Glutamatergic neuron (in vitro differentiated cells): ENCODE measurements around the gene GRID1. TPM values are rescaled to one million over a fixed set of nuclear protein-coding genes. Genes with fewer than 3 reads are reported as not detected.
A peak's percentile ranks its signal among the peaks of the same experiment; 100 is the strongest.

ENCODE experiments used
- DNase-seq: peaks from one replicate; pipeline ENCODE4 v3.0.0; 2022
- H3K27ac Mint-ChIP-seq: one replicate; pipeline ENCODE4 v1.8.0; 2020; ENCODE audit warnings: mild to moderate bottlenecking, mixed read lengths, inconsistent platforms; ENCODE audit not compliant: unreplicated experiment
- H3K27me3 Mint-ChIP-seq: one replicate; pipeline ENCODE4 v1.8.0; 2020; ENCODE audit warnings: mild to moderate bottlenecking, moderate library complexity, mixed read lengths, inconsistent platforms; ENCODE audit not compliant: unreplicated experiment
- H3K36me3 Mint-ChIP-seq: one replicate; pipeline ENCODE4 v1.8.0; 2020; ENCODE audit warnings: mild to moderate bottlenecking, mixed read lengths, inconsistent platforms; ENCODE audit not compliant: unreplicated experiment
- H3K4me1 Mint-ChIP-seq: one replicate; pipeline ENCODE4 v1.8.0; 2020; ENCODE audit warnings: mild to moderate bottlenecking, low read depth, mixed read lengths, inconsistent platforms; ENCODE audit not compliant: unreplicated experiment
- H3K4me3 Mint-ChIP-seq: one replicate; pipeline ENCODE4 v1.8.0; 2020; ENCODE audit warnings: mild to moderate bottlenecking, mixed read lengths, inconsistent platforms; ENCODE audit not compliant: unreplicated experiment
- H3K9me3 Mint-ChIP-seq: one replicate; pipeline ENCODE4 v1.8.0; 2020; ENCODE audit warnings: mild to moderate bottlenecking, moderate library complexity, mixed read lengths, inconsistent platforms; ENCODE audit not compliant: unreplicated experiment
- total RNA-seq: library from RNA; stranded (reverse); fragmentation: NEBNext Ultra II Directional; extraction: Animal tissue kit (Norgen Biotek cat#: 25700); gene quantifications from one replicate; pipeline ENCODE4 v1.2.1, GENCODE V29; 2021; ENCODE audit not compliant: unreplicated experiment
- TF ChIP-seq, protein P1 (sequence below): fragments of 200-600 bp; sonication (generic); IDR thresholded peaks from one replicate; pipeline ENCODE4 v1.5.0; 2021; ENCODE audit not compliant: partially characterized antibody, unreplicated experiment

GRID1 gene
- total RNA-seq, 1 donor from 2014 or later: 8.0 TPM

DNA sequence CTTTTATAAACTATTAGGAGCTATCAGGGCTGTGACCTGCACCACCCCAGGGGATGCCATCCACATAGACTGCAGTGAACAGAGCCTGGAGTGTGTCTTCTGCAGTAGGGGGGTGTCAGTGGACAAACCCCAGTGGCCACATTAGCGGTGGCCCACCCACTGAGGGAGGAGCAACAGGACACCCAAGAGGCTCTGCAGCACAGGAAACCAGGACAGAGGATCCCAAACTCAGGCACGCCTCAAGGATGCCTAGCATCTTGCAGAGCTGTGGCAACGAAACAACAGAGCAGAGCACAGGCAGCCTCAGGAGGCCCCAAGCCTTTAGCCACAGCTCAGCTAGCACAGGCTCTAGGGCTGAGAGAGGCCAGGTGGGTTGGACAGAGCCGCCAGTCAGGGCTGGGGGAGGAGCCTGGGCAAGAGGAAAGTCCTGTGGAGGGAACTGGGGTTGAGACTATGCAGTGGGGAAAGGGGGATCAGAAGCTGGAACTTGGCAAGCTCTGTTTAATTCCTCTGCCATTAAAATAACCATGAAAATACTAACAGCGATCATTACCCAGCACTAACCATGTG is 53.8 kb downstream of the GRID1 start:
- H3K27ac Mint-ChIP-seq: no peak overlapping the region
- TF ChIP-seq, protein P1, sequence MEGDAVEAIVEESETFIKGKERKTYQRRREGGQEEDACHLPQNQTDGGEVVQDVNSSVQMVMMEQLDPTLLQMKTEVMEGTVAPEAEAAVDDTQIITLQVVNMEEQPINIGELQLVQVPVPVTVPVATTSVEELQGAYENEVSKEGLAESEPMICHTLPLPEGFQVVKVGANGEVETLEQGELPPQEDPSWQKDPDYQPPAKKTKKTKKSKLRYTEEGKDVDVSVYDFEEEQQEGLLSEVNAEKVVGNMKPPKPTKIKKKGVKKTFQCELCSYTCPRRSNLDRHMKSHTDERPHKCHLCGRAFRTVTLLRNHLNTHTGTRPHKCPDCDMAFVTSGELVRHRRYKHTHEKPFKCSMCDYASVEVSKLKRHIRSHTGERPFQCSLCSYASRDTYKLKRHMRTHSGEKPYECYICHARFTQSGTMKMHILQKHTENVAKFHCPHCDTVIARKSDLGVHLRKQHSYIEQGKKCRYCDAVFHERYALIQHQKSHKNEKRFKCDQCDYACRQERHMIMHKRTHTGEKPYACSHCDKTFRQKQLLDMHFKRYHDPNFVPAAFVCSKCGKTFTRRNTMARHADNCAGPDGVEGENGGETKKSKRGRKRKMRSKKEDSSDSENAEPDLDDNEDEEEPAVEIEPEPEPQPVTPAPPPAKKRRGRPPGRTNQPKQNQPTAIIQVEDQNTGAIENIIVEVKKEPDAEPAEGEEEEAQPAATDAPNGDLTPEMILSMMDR: no peak
- peaks cover 11% of the 10 kb centered on the region for H3K4me1 Mint-ChIP-seq
- H3K4me3 Mint-ChIP-seq: no peak overlapping the region
- peaks cover 7% of the 10 kb centered on the region for H3K9me3 Mint-ChIP-seq
- peak; percentile 14 for DNase-seq
- peaks cover 5% of the 10 kb centered on the region for H3K36me3 Mint-ChIP-seq
- H3K27me3 Mint-ChIP-seq: peaks cover 13% of the 10 kb centered on the region

DNA sequence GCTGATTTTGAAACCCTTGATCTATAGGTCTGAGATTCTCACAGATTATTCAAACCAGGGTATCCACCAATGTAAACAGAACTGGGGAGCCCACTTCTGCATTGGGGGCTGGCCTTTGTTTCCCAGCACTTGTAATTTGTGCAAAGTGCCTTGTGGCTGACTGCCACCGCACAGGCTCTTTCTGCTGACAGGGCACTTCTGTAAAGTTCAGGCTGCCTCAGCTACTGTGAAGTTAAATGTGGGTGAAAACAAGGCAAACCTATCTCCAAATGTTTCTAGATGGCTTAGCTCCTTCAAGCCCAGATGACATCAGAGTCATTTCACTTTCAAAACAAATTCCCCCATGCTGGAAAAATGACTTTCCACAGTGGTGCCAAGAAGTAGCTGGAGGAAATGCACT is 54.7 kb downstream of the GRID1 start:
- Mint-ChIP-seq H3K4me1 (peaks cover 9% of the 10 kb centered on the region), H3K9me3 (peaks cover 7% of the 10 kb centered on the region)
- DNase-seq: no peak

DNA sequence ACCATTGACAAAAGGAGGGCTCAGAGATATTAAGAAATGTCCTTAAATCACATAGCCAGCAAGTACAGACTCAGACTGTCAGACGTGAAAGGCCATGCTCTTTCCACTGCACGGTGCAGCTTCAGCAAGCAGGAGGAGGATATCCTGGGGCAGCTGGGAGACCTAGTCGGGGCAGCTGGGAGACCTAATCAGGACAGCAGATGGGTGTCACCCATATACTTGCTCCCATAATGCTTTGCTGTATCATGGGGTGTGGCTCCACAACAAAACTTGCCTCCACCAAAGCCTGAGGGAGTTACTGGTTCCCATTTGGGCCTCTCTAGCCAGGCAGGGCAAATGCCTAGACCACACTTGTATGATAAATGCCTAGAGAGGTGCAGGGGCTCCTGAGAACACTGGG is 55.4 kb downstream of the GRID1 start:
- Mint-ChIP-seq H3K27ac (no peak overlapping the region), H3K27me3 (peaks cover 12% of the 10 kb centered on the region), H3K36me3 (peaks cover 5% of the 10 kb centered on the region), H3K4me3 (no peak overlapping the region), H3K4me1 (peaks cover 5% of the 10 kb centered on the region), H3K9me3 (peaks cover 7% of the 10 kb centered on the region)
- TF ChIP-seq, protein P1: no peak
- peak; percentile 7 for DNase-seq

More for the DNA sequence above, 54.7 kb downstream of the GRID1 start:
- Mint-ChIP-seq H3K36me3 (peaks cover 5% of the 10 kb centered on the region), H3K27ac (no peak overlapping the region), H3K4me3 (no peak overlapping the region), H3K27me3 (peaks cover 14% of the 10 kb centered on the region)
- TF ChIP-seq, protein P1: no peak

DNA sequence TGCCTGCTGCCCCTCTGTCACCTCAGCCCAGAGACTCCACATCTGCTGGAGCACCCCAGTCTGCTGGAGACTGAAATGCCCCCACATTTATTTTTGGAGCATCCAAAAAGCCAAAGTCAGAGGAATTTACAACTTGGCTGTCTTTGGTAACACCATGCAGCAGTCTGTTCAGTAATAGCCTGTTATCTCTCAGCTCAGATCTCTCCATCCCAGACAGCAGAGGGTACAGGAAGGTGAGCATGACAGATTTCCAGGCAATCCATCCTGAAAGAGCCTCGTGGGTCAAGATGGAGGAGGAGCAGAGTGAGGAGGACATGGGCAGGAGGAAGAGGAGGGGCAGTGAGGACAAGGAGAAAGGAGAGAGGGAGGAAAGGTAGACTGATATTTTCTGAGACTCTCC is 55.9 kb downstream of the GRID1 start:
- peaks cover 6% of the 10 kb centered on the region for H3K4me1 Mint-ChIP-seq
- no peak overlapping the region for H3K4me3 Mint-ChIP-seq
- peaks cover 11% of the 10 kb centered on the region for H3K27me3 Mint-ChIP-seq
- TF ChIP-seq, protein P1: no peak
- H3K9me3 Mint-ChIP-seq: peaks cover 8% of the 10 kb centered on the region
- H3K27ac Mint-ChIP-seq: no peak overlapping the region
- no peak for DNase-seq
- H3K36me3 Mint-ChIP-seq: peaks cover 5% of the 10 kb centered on the region

DNA sequence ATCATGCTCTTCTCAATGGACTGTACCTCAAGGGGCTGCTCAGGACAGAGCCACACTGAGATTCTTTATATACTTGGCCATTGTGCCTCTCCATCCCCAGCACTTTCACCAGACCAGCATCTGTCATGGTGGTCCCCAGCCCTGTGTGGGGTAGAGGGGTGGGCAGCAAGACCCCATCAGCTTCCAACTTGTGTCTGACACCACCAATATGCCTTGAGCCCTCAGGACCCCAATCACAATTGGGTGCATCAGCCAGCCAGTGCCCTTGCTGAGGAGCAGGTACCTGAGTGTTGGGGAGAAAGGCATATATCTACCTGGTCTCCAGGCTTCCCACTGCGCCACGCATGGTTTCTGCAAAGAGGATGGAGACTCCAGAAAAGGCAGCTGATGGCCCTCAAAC is 56.3 kb downstream of the GRID1 start:
- peaks cover 10% of the 10 kb centered on the region for H3K27me3 Mint-ChIP-seq
- peaks cover 10% of the 10 kb centered on the region for H3K4me1 Mint-ChIP-seq
- no peak overlapping the region for H3K4me3 Mint-ChIP-seq
- H3K36me3 Mint-ChIP-seq: peaks cover 5% of the 10 kb centered on the region
- H3K9me3 Mint-ChIP-seq: peaks cover 7% of the 10 kb centered on the region
- TF ChIP-seq, protein P1: no peak
- no peak overlapping the region for H3K27ac Mint-ChIP-seq
- peak; percentile 5 for DNase-seq
